H1 (cell line): ENCODE results near the gene TXNL4B.

Experiments used
- FOSL1 ChIP-seq: IDR thresholded peaks from 2 replicates; pipeline ENCODE4 v1.6.1; 2011; ENCODE audit warnings: mild to moderate bottlenecking, low read depth, low read length, moderate library complexity; ENCODE audit not compliant: insufficient read depth
- TF ChIP-seq, protein P1 (sequence below), 3 experiments: IDR thresholded peaks; 1 replicate in 2 of 3; 2 replicates in 1 of 3; pipeline versions ENCODE4 v1.5.1 to v1.6.1; 2011; ENCODE audit warnings: low read length in 3 of 3, mild to moderate bottlenecking in 3 of 3, inconsistent platforms in 2 of 3, low read depth in 1 of 3, moderate library complexity in 1 of 3; ENCODE audit not compliant: insufficient read depth in 1 of 3; ENCODE audit errors: control extremely low read depth in 1 of 3

DNA sequence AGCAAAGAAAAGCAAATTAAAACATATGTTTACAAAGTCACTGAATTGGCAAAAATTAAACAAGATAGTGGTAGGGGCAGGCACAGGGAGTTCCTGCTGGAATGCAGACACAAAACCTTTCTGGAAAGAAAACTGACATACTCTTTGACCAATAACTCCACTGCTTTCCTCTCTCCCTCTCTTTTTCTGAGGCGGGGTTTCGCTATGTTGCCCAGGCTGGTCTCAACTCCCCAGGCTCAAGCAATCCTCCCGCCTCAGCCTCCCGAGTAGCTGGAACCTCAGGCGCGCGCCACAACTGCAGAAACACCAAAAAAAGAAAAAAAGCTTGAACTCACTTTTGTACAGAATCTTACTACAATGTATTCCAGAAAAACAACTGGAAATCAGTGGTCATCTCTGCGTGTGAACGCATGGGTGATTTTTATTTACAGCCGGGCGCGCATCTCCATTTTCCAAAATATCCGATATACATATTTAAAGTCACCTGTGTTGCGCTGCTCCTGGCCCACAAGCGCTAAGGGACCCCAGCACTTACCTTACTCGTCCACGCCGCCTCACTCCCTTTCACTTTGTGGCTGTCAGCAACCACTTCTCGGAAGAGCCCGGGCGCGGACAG is 480 bp downstream of the TXNL4B start:
- TF ChIP-seq FOSL1, result no peak
- TF ChIP-seq, protein P1, sequence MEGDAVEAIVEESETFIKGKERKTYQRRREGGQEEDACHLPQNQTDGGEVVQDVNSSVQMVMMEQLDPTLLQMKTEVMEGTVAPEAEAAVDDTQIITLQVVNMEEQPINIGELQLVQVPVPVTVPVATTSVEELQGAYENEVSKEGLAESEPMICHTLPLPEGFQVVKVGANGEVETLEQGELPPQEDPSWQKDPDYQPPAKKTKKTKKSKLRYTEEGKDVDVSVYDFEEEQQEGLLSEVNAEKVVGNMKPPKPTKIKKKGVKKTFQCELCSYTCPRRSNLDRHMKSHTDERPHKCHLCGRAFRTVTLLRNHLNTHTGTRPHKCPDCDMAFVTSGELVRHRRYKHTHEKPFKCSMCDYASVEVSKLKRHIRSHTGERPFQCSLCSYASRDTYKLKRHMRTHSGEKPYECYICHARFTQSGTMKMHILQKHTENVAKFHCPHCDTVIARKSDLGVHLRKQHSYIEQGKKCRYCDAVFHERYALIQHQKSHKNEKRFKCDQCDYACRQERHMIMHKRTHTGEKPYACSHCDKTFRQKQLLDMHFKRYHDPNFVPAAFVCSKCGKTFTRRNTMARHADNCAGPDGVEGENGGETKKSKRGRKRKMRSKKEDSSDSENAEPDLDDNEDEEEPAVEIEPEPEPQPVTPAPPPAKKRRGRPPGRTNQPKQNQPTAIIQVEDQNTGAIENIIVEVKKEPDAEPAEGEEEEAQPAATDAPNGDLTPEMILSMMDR (IDR thresholded peaks at IDR 0.05; ENCODE audit: control extremely low read depth in 1 of 3, insufficient read depth in 1 of 3, low read depth in 1 of 3, low read length in 3 of 3), result no peak
